Nephron progenitor cell (in vitro differentiated cells): ENCODE measurements around the gene HSD3B2.

Source experiments
- DNase-seq: peaks from one replicate; pipeline ENCODE4 v3.0.0; 2021
- H3K27ac Mint-ChIP-seq: 2 replicates; pipeline ENCODE4 v1.8.0; 2021; ENCODE audit warnings: mild to moderate bottlenecking, moderate library complexity, mixed read lengths
- H3K27me3 Mint-ChIP-seq: 2 replicates; pipeline ENCODE4 v1.8.0; 2021; ENCODE audit warnings: mild to moderate bottlenecking, low read depth, mixed read lengths; ENCODE audit not compliant: poor library complexity
- H3K36me3 Mint-ChIP-seq: 2 replicates; pipeline ENCODE4 v1.8.0; 2021; ENCODE audit warnings: low read depth, mixed read lengths
- H3K4me1 Mint-ChIP-seq: 2 replicates; pipeline ENCODE4 v1.8.0; 2021; ENCODE audit warnings: mixed read lengths
- H3K4me3 Mint-ChIP-seq: 2 replicates; pipeline ENCODE4 v1.8.0; 2021; ENCODE audit warnings: mild to moderate bottlenecking, moderate library complexity, mixed read lengths
- H3K9me3 Mint-ChIP-seq: 2 replicates; pipeline ENCODE4 v1.8.0; 2021; ENCODE audit warnings: mild to moderate bottlenecking, moderate library complexity, mixed read lengths
- TF ChIP-seq, protein P1 (sequence below): fragments of 200-600 bp; sonication (generic); IDR thresholded peaks from 2 replicates; pipeline ENCODE4 v1.5.0; 2021; ENCODE audit warnings: antibody characterized with exemption

HSD3B2 gene

DNA sequence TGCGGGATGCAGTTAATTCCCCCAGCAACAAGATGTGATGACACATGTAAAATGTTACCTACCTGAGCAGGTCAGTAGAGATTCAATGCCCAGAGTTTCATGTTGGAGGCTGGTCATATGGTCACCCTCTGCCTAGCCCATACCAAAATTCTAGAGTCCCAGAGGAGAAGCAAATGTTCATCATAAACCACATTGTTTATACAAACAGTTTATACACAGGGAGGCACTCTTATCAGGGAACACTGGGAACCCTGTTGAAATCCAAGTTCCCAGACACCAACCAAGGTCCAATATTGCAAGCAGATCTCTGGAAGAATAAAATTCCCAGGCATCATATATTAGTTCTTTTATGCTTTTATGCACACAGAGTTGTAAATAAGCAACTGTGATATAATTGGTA lies 35.8 kb upstream of the HSD3B2 start:
- TF ChIP-seq, protein P1, sequence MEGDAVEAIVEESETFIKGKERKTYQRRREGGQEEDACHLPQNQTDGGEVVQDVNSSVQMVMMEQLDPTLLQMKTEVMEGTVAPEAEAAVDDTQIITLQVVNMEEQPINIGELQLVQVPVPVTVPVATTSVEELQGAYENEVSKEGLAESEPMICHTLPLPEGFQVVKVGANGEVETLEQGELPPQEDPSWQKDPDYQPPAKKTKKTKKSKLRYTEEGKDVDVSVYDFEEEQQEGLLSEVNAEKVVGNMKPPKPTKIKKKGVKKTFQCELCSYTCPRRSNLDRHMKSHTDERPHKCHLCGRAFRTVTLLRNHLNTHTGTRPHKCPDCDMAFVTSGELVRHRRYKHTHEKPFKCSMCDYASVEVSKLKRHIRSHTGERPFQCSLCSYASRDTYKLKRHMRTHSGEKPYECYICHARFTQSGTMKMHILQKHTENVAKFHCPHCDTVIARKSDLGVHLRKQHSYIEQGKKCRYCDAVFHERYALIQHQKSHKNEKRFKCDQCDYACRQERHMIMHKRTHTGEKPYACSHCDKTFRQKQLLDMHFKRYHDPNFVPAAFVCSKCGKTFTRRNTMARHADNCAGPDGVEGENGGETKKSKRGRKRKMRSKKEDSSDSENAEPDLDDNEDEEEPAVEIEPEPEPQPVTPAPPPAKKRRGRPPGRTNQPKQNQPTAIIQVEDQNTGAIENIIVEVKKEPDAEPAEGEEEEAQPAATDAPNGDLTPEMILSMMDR: no peak
- Mint-ChIP-seq H3K36me3 (no peaks in the 10 kb centered on the region), H3K4me1 (no peaks in the 10 kb centered on the region), H3K9me3 (no peaks in the 10 kb centered on the region), H3K27me3 (no peaks in the 10 kb centered on the region), H3K27ac (no peak overlapping the region), H3K4me3 (no peak overlapping the region)
- DNase-seq: no peak

DNA sequence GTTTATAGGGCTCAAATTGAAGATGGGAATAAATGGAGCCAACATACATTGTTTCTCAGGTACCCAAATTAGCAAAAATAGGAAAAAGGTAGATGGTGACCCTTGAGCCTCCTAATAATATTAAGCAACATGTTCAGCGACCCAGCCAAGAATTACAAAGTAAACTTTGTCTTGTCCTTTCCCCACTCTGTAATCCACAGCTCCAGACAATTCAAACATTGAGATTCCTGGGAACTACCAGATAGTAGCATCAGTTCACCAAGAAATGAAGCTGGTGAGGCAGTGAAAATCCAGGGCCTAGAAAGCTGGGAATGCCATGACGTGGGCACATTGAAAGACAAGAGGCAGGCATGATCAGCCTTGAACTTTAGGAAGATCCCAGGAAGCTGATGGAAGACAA lies 34.6 kb upstream of the HSD3B2 start:
- H3K36me3 Mint-ChIP-seq: no peaks in the 10 kb centered on the region
- no peaks in the 10 kb centered on the region for H3K9me3 Mint-ChIP-seq
- DNase-seq: no peak
- peaks cover 6% of the 10 kb centered on the region for H3K27me3 Mint-ChIP-seq
- H3K4me1 Mint-ChIP-seq: no peaks in the 10 kb centered on the region
- no peak overlapping the region for H3K27ac Mint-ChIP-seq
- H3K4me3 Mint-ChIP-seq: no peak overlapping the region
- TF ChIP-seq, protein P1: no peak

DNA sequence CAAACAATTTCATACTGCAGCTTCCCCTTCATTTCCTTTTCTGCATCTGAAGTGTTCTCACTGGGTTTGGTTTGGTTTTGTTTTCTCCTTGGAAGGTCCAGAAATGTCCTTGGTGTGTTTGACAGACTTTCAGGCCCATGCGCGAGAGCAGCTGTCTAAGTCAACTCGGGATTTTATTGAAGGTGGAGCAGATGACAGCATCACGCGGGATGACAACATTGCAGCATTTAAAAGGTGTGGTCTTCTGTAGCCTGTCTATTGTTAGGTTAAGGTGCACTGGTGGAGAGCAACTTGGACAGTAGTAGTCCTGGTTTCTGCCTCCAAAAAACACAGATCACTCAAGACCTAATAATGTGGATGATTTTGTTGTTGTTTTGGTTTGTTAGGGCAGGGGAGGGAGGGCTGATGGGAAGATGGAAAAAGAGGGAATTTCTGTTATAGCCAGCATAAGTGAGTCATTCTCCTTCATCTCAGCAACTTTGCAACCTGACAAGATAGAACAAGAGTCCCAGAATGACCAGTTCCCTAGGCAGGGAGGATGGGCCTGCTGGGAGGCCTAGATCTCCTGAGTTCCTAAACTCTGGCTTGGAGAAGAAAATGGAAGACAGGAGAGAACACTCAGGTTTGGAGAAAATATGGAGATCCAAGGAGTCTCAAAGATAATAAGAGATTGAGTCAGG lies 33.8 kb upstream of the HSD3B2 start:
- TF ChIP-seq, protein P1: no peak
- Mint-ChIP-seq H3K27ac (no peak overlapping the region), H3K4me3 (no peak overlapping the region), H3K9me3 (no peaks in the 10 kb centered on the region), H3K4me1 (no peaks in the 10 kb centered on the region), H3K36me3 (no peaks in the 10 kb centered on the region), H3K27me3 (peaks cover 6% of the 10 kb centered on the region)
- no peak for DNase-seq

DNA sequence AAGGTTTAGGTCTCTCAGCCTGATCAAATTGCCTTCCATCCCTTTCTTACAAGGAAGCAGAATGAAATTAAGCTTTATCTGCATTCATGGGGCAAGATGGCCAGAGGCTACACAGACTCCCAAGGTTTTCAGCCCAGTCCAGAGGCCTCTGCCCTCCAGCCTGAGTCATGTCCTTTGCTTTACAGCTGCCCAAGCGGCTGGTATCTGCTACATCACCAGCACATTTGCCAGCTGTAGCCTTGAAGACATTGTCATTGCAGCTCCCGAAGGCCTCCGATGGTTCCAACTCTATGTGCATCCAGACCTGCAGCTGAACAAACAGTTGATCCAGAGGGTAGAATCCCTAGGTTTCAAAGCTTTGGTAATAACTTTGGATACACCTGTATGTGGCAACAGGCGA lies 30.4 kb upstream of the HSD3B2 start:
- Mint-ChIP-seq H3K4me1 (peaks cover 13% of the 10 kb centered on the region), H3K36me3 (no peaks in the 10 kb centered on the region), H3K27ac (no peak overlapping the region), H3K4me3 (no peak overlapping the region), H3K27me3 (peaks cover 6% of the 10 kb centered on the region), H3K9me3 (no peaks in the 10 kb centered on the region)
- TF ChIP-seq, protein P1: no peak
- no peak for DNase-seq

DNA sequence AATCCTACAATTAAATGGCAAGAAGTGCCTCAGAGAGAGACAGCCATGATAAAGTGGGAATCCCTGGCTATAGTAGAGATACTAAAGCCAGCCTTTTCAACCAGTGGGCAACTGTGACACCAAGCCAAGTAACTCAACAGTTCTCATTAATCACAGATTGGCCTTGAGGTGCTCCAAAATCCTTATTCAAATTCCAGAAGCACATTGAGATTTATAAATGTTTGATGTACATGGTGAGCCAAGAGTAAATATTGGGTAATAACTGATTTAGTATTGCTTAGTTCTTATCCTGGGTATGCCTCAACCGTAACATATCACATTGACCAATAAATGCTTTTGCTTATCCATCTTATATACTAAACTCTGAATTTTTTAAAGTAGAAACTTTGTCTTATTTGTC lies 29.3 kb upstream of the HSD3B2 start:
- Mint-ChIP-seq H3K27ac (no peak overlapping the region), H3K4me3 (no peak overlapping the region), H3K27me3 (peaks cover 6% of the 10 kb centered on the region), H3K9me3 (no peaks in the 10 kb centered on the region), H3K36me3 (no peaks in the 10 kb centered on the region), H3K4me1 (peaks cover 13% of the 10 kb centered on the region)
- DNase-seq: no peak
- TF ChIP-seq, protein P1: no peak

DNA sequence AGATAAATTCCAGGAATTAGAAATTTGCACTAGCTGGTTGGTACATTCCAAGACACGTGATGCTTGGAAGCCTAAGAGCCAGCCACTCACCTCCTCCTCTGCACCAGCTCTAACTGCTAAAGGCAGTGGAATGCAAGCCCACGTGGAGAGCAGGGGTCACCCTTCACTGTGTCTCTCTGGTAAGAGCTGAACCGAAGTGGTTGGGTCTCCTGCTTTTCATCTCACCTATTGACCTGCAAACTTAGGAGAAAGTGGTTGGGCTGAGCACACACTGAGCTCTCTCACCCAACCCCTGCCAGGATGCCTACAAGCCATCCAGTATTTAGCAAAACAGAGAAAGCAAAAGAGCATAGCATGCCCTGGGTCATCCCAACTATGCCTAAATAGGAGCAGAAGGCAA lies 27.1 kb upstream of the HSD3B2 start:
- no peaks in the 10 kb centered on the region for H3K9me3 Mint-ChIP-seq
- no peak overlapping the region for H3K4me3 Mint-ChIP-seq
- H3K27me3 Mint-ChIP-seq: peaks cover 11% of the 10 kb centered on the region
- TF ChIP-seq, protein P1: no peak
- DNase-seq: no peak
- H3K27ac Mint-ChIP-seq: no peak overlapping the region
- H3K36me3 Mint-ChIP-seq: no peaks in the 10 kb centered on the region
- H3K4me1 Mint-ChIP-seq: peaks cover 13% of the 10 kb centered on the region
